Lung (tissue), 12 donors: ENCODE measurements around the gene PRR12. TPM values are rescaled to one million over a fixed set of nuclear protein-coding genes. Genes with fewer than 3 reads are reported as not detected.

Experiments used
- ATAC-seq: fragments of 200-7000 bp; cut with Tn5 transposase; one replicate; pipeline ENCODE4 v1.9.1; 2020; ENCODE audit warnings: moderate number of reproducible peaks; ENCODE audit not compliant: insufficient read depth, low FRiP score
- DNase-seq, 3 donors: peaks; one replicate each; pipeline ENCODE4 v3.0.0-alpha.2; 2013 to 2017
- H3K27ac ChIP-seq, 2 donors: one replicate each; pipeline ENCODE4 v1.5.1; 2013; ENCODE audit warnings: mild to moderate bottlenecking in 2 of 2, moderate library complexity in 2 of 2, control low read depth in 1 of 2, inconsistent platforms in 1 of 2, low read depth in 1 of 2, low read length in 1 of 2
- H3K27me3 ChIP-seq, 3 donors: one replicate each; pipeline ENCODE4 v1.5.1; 2013; ENCODE audit warnings: low read length in 2 of 3; ENCODE audit not compliant: control insufficient read depth in 3 of 3, insufficient read depth in 3 of 3
- H3K36me3 ChIP-seq, 4 donors: one replicate each; pipeline ENCODE4 v1.5.1; 2013; ENCODE audit warnings: low read length in 4 of 4, mild to moderate bottlenecking in 1 of 4, moderate library complexity in 1 of 4; ENCODE audit not compliant: control insufficient read depth in 4 of 4, insufficient read depth in 4 of 4
- H3K4me1 ChIP-seq, 5 donors: one replicate each; pipeline ENCODE4 v1.5.1; 2013; ENCODE audit warnings: low read length in 5 of 5, mild to moderate bottlenecking in 2 of 5, moderate library complexity in 1 of 5; ENCODE audit not compliant: control insufficient read depth in 5 of 5, insufficient read depth in 5 of 5
- H3K4me3 ChIP-seq: one replicate; pipeline ENCODE4 v1.5.1; 2013; ENCODE audit warnings: mild to moderate bottlenecking, control low read depth, moderate library complexity
- H3K9ac ChIP-seq, 2 donors: one replicate each; pipeline ENCODE4 v1.5.1; 2013; ENCODE audit warnings: low read length in 2 of 2, control low read depth in 1 of 2; ENCODE audit not compliant: insufficient read depth in 1 of 2
- H3K9me3 ChIP-seq, 4 donors: one replicate each; pipeline ENCODE4 v1.5.1; 2013; ENCODE audit warnings: low read length in 3 of 4, mild to moderate bottlenecking in 1 of 4, moderate library complexity in 1 of 4; ENCODE audit not compliant: control insufficient read depth in 4 of 4, insufficient read depth in 3 of 4
- CTCF ChIP-seq: IDR thresholded peaks from 2 replicates; pipeline ENCODE4 v1.5.1; 2012; ENCODE audit warnings: mild to moderate bottlenecking; ENCODE audit errors: control extremely low read depth, extremely low read depth
- WGBS, 2 donors: extraction: QIAGEN DNeasy Blood & Tissue Kit; methylation state at CpG; one replicate each; pipeline ENCODE4 v1.1.7; 2013; 5-methylcytosine and 5-hydroxymethylcytosine counted together
- polyA plus RNA-seq, 2 donors: library from polyadenylated mRNA; stranded (reverse); fragments of 200-250 nt; gene quantifications; one replicate each; pipeline ENCODE4 v1.2.1, GENCODE V29; 2013
- total RNA-seq, 2 donors: library from RNA; depleted of rRNA in 1 of 2; stranded (reverse); fragments of >200 nt in 1 of 2; gene quantifications; one replicate each; pipeline ENCODE4 v1.2.1, GENCODE V29; 2014 to 2021
- donor health status: control.
- donor health status: control.
- donor health status: Bipolar disorder and iron deficiency.
- donor health status: healthy.
- donor health status: DM: yes; HTN: yes; CAD: no.

The PRR12 gene
- total and polyA plus RNA-seq, 4 donors, result 7.6 to 32.4 (median 16.8) TPM

- DNase-seq (peak in 1 of 3 donors; percentile 10), ATAC-seq (no peak)
- peaks cover 0 to 18% (median 3%) of the 10 kb centered on the region in 5 donors for H3K4me1 ChIP-seq
- H3K9ac ChIP-seq, result no peak overlapping the region
- peak overlapping the region; percentile 66 for H3K4me3 ChIP-seq
- 3 to 5% methylated on average over 28 of the region's 28 CpGs for WGBS, 2 donors
- H3K27ac ChIP-seq, result peak overlapping the region; percentile 47 to 72
- no peaks in the 10 kb centered on the region for H3K27me3 ChIP-seq
- no peak for TF ChIP-seq CTCF
- peaks cover 0 to 35% (median 12%) of the 10 kb centered on the region in 4 donors for H3K36me3 ChIP-seq
- H3K9me3 ChIP-seq, result no peaks in the 10 kb centered on the region
Observed at GRCh38 chr19:49592486-49593232, 1.7 kb downstream of the PRR12 start.

- 7 to 10% methylated on average over 27 of the region's 27 CpGs for WGBS, 2 donors
- peak; percentile 71 for ATAC-seq
Observed at GRCh38 chr19:49593233-49594113, 2.5 kb downstream of the PRR12 start.

GRCh38 chr19:49594157-49594992, 3.4 kb downstream of the PRR12 start:
- DNase-seq (no peak), ATAC-seq (no peak)
- no peak overlapping the region for H3K9ac ChIP-seq
- H3K4me3 ChIP-seq, result no peak overlapping the region
- peaks cover 0 to 18% (median 3%) of the 10 kb centered on the region in 5 donors for H3K4me1 ChIP-seq
- TF ChIP-seq CTCF, result no peak
- 91 to 95% methylated on average over 35 of the region's 35 CpGs for WGBS, 2 donors
- no peak overlapping the region for H3K27ac ChIP-seq
- peaks cover 0 to 47% (median 20%) of the 10 kb centered on the region in 4 donors for H3K36me3 ChIP-seq
- H3K9me3 ChIP-seq, result no peaks in the 10 kb centered on the region
- H3K27me3 ChIP-seq, result no peaks in the 10 kb centered on the region

More at GRCh38 chr19:49593233-49594113, 2.5 kb downstream of the PRR12 start:
- no peaks in the 10 kb centered on the region for H3K9me3 ChIP-seq
- H3K4me3 ChIP-seq, result peak overlapping the region; percentile 10
- no peak for TF ChIP-seq CTCF
- H3K4me1 ChIP-seq, result peaks cover 0 to 18% (median 3%) of the 10 kb centered on the region in 5 donors
- DNase-seq, result peak; percentile 93 to 95 (median 94)
- peaks cover 0 to 39% (median 15%) of the 10 kb centered on the region in 4 donors for H3K36me3 ChIP-seq
- peak overlapping the region; percentile 77 to 84 for H3K27ac ChIP-seq
- peak overlapping the region in 1 of 2 donors; percentile 11 for H3K9ac ChIP-seq
- no peaks in the 10 kb centered on the region for H3K27me3 ChIP-seq
